Esophagus muscularis mucosa (tissue), 4 donors: ENCODE data around the gene TENT5C. TPM values are rescaled to one million over a fixed set of nuclear protein-coding genes. Genes with fewer than 3 reads are reported as not detected.

ENCODE experiments used
- DNase-seq: peaks from one replicate; pipeline ENCODE4 v3.0.0-alpha.2; 2017; ENCODE audit errors: extremely low spot score
- H3K27ac ChIP-seq, 4 donors: fragments of 200-600 bp; sonication (generic); replicated peaks in 1 of 4; 1 replicate in 3 of 4; 2 replicates in 1 of 4; pipeline ENCODE4 v1.5.1; 2016 to 2019; ENCODE audit warnings: mild to moderate bottlenecking in 1 of 4
- H3K27me3 ChIP-seq, 4 donors: fragments of 200-600 bp; sonication (generic); one replicate each; pipeline versions ENCODE4 v1.5.1 to v1.6.0; 2016 to 2019
- H3K36me3 ChIP-seq, 4 donors: fragments of 200-600 bp; sonication (generic); one replicate each; pipeline ENCODE4 v1.5.1; 2016 to 2019
- H3K4me1 ChIP-seq, 4 donors: fragments of 200-600 bp; sonication (generic); one replicate each; pipeline ENCODE4 v1.5.1; 2016 to 2019
- H3K4me3 ChIP-seq, 4 donors: fragments of 200-600 bp; sonication (generic); 1 replicate in 2 of 4; 2 replicates in 2 of 4; pipeline ENCODE4 v1.5.1; 2016 to 2019; ENCODE audit warnings: mild to moderate bottlenecking in 4 of 4, moderate library complexity in 1 of 4
- H3K9me3 ChIP-seq, 4 donors: fragments of 200-600 bp; sonication (generic); 1 replicate in 3 of 4; 2 replicates in 1 of 4; pipeline ENCODE4 v1.5.1; 2016 to 2019
- CTCF ChIP-seq, 3 experiments: fragments of 200-600 bp in 2 of 3; fragments of 450-650 bp in 1 of 3; sonication (generic) in 2 of 3; IDR thresholded peaks; one replicate each; pipeline ENCODE4 v1.5.1; 2017 to 2019; ENCODE audit warnings: antibody characterized with exemption in 3 of 3, mild to moderate bottlenecking in 2 of 3, moderate library complexity in 1 of 3
- EP300 ChIP-seq: sonication (generic); formaldehyde crosslinking; IDR thresholded peaks from one replicate; pipeline ENCODE4 v1.6.1; 2017; ENCODE audit warnings: antibody characterized with exemption
- POLR2A ChIP-seq: fragments of 450-650 bp; IDR thresholded peaks from one replicate; pipeline ENCODE4 v1.6.1; 2017; ENCODE audit warnings: antibody characterized with exemption, moderate library complexity, mild to moderate bottlenecking, low read depth
- POLR2AphosphoS5 ChIP-seq, 2 donors: sonication (generic); formaldehyde crosslinking; IDR thresholded peaks; one replicate each; pipeline ENCODE4 v1.6.1; 2017; ENCODE audit warnings: antibody characterized with exemption in 2 of 2
- WGBS: methylation state at CpG from one replicate; pipeline ENCODE4 v1.1.5; 2018; 5-methylcytosine and 5-hydroxymethylcytosine counted together
- intact Hi-C: fragments of 100-400 bp; cut with DNase I; formaldehyde crosslinking; loops from one replicate; pipeline ENCODE4 v1.15.1; 2023
- total RNA-seq, 4 donors: library from RNA; depleted of rRNA; stranded (reverse); fragments of >200 nt; gene quantifications; one replicate each; pipeline versions ENCODE4 v1.1.0 to v1.2.1, GENCODE V29; 2016

The TENT5C gene
- total RNA-seq, 4 donors from 2014 or later, result 0.92 to 6.8 (median 2.5) TPM

DNA sequence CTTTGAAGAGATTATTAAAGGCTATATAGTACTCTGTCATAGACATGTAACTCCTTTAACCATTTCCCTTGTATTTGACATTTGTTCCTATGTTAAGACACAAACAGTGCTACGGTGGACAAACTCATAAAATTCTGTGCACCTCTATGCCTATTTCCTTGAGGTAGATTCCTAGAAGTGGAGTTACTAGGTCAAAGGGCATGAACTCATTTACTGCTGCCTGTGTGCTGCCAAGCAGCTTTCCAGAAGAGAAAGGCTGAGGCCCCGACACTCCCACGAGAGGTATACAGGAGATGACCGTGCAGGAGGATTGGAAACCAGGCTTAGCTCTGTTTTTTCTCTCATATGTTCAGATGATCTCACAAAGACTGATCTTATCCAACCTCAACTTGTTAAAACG lies 34.4 kb upstream of the TENT5C start:
- Histone ChIP-seq H3K27ac (no peak overlapping the region), H3K27me3 (no peaks in the 10 kb centered on the region), H3K4me3 (no peak overlapping the region), H3K36me3 (no peaks in the 10 kb centered on the region), H3K9me3 (no peaks in the 10 kb centered on the region), H3K4me1 (peaks cover 0 to 8% (median 0%) of the 10 kb centered on the region in 4 donors)
- TF ChIP-seq CTCF (IDR thresholded peaks at IDR 0.05) (no peak), POLR2A (no peak), EP300 (no peak), POLR2AphosphoS5 (IDR thresholded peaks at IDR 0.05) (no peak)
- 85% methylated on average over 5 of the region's 5 CpGs for WGBS
- intact Hi-C loops, result no loop called here
- DNase-seq, result no peak

GRCh38 chr1:117572546-117572945 lies 33.3 kb upstream of the TENT5C start:
- no peaks in the 10 kb centered on the region for H3K36me3 ChIP-seq
- H3K4me3 ChIP-seq, result no peak overlapping the region
- no peak overlapping the region for H3K27ac ChIP-seq
- no peak for DNase-seq
- no peaks in the 10 kb centered on the region for H3K9me3 ChIP-seq
- no peak for TF ChIP-seq EP300
- no peak for TF ChIP-seq CTCF (IDR thresholded peaks at IDR 0.05)
- no peak for TF ChIP-seq POLR2A
- TF ChIP-seq POLR2AphosphoS5 (IDR thresholded peaks at IDR 0.05), result no peak
- no peaks in the 10 kb centered on the region for H3K27me3 ChIP-seq
- intact Hi-C loops, result no loop called here
- peaks cover 0 to 8% (median 0%) of the 10 kb centered on the region in 4 donors for H3K4me1 ChIP-seq
- WGBS, result 69% methylated on average over 4 of the region's 4 CpGs

DNA sequence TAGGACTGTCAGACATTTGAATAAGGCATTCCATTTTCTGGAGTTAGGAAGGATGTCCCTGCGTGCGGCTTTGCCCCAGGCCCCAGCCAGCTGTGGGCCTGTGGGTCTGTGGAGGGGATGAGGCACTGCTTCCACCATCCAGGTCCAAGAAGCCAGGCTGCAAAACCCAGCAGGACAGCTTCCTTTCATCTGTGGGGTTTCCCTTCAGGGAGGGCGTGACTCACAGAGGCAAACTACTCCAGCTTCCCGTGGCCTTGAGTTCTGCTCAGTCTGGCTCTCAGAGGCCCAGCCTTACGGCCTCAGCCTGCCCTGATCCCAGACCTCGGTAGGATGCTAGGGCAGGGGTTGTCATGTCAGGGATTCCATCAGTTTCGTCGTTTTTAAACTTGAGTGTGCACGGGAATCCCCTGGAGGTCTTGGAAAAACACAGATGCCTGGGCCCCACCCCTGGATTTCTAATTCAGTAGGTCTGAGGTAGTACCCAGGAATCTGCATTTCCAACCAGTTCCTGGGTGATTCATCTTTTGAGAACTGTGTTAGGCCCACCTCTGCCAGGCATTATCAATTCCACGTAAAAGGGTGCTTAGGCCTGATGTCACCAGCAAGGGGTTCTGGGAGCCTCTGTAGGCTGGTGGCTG lies 32.3 kb upstream of the TENT5C start:
- Histone ChIP-seq H3K36me3 (no peaks in the 10 kb centered on the region), H3K4me1 (peaks cover 0 to 8% (median 0%) of the 10 kb centered on the region in 4 donors), H3K27me3 (no peaks in the 10 kb centered on the region), H3K4me3 (no peak overlapping the region), H3K27ac (no peak overlapping the region), H3K9me3 (no peaks in the 10 kb centered on the region)
- intact Hi-C loops, result no loop called here
- 72% methylated on average over 8 of the region's 10 CpGs for WGBS
- no peak for DNase-seq
- TF ChIP-seq POLR2AphosphoS5 (IDR thresholded peaks at IDR 0.05), result no peak

DNA sequence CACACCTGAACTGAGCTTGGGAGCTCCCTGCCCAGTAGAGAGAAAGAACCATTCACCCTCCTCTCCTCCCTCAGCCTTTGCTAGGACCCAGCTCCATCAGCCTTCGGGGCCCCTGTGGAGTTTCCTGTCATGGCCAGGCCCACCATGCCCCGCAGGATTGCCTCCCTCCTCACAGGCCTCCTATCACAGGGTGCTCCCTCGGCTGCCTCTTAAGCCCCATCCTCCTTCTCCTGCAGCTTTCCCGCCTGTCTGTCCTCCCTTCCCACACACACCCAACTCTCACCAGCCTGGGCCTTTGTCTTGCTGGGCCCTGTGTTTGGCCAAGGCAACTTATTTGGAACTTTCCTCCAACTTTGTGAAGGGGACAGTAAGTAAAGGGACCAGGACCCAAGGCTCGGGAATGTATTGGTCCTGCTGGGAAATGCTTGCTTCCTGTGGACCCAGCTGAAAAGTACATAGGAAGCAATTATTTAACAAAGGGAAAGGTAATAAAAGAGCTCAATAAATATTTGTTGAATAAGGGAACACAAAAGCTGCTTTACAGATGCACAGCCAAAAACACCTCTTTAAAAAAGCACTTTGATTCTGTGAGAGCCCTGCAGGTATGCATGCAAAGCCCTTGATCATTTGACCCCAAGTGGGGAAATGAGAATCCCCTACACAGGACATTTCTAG lies 31.6 kb upstream of the TENT5C start:
- no peaks in the 10 kb centered on the region for H3K27me3 ChIP-seq
- no peaks in the 10 kb centered on the region for H3K36me3 ChIP-seq
- H3K27ac ChIP-seq, result no peak overlapping the region
- H3K9me3 ChIP-seq, result no peaks in the 10 kb centered on the region
- 90% methylated on average over 5 of the region's 5 CpGs for WGBS
- intact Hi-C loops, result no loop called here
- peaks cover 0 to 7% (median 0%) of the 10 kb centered on the region in 4 donors for H3K4me1 ChIP-seq
- no peak overlapping the region for H3K4me3 ChIP-seq
- no peak for DNase-seq
- no peak for TF ChIP-seq POLR2AphosphoS5 (IDR thresholded peaks at IDR 0.05)
- no peak for TF ChIP-seq CTCF (IDR thresholded peaks at IDR 0.05)
- no peak for TF ChIP-seq POLR2A
- no peak for TF ChIP-seq EP300

- Histone ChIP-seq H3K4me1 (no peaks in the 10 kb centered on the region), H3K27ac (no peak overlapping the region), H3K9me3 (no peaks in the 10 kb centered on the region), H3K27me3 (no peaks in the 10 kb centered on the region), H3K4me3 (no peak overlapping the region), H3K36me3 (no peaks in the 10 kb centered on the region)
- DNase-seq, result no peak
- intact Hi-C loops, result no loop called here
- 91% methylated on average over 5 of the region's 8 CpGs for WGBS
- TF ChIP-seq EP300, result no peak
- no peak for TF ChIP-seq POLR2AphosphoS5 (IDR thresholded peaks at IDR 0.05)
- TF ChIP-seq CTCF (IDR thresholded peaks at IDR 0.05), result no peak
- TF ChIP-seq POLR2A, result no peak
Measured at GRCh38 chr1:117575586-117576225, 30.1 kb upstream of the TENT5C start.
